GM23338 (cell line): ENCODE measurements around the gene ZKSCAN8. TPM values are rescaled to one million over a fixed set of nuclear protein-coding genes. Genes with fewer than 3 reads are reported as not detected.
A peak's percentile ranks its signal among the peaks of the same experiment; 100 is the strongest.
"Not testable (repeated sequence)": the region's sequence is repeated elsewhere in the genome, so short reads cannot be mapped to it uniquely, and the experiment has no call there.

Source experiments
- ATAC-seq: fragments of 200-7000 bp; cut with Tn5 transposase; 3 replicates; pipeline ENCODE4 v1.9.1; 2020
- DNase-seq: peaks from one replicate; pipeline ENCODE4 v3.0.0-alpha.2; 2015; ENCODE audit warnings: low spot score
- H2AFZ ChIP-seq: fragments of 200-600 bp; sonication (generic); 2 replicates; pipeline ENCODE4 v1.8.0; 2016; ENCODE audit warnings: antibody characterized with exemption, mild to moderate bottlenecking, moderate library complexity
- H3F3A ChIP-seq: fragments of 200-600 bp; sonication (generic); replicated peaks from 2 replicates; pipeline ENCODE4 v1.8.0; 2017; ENCODE audit warnings: antibody characterized with exemption, mixed run types, low read depth
- H3K27ac ChIP-seq: fragments of 200-600 bp; sonication (generic); 2 replicates; pipeline ENCODE4 v1.6.1; 2016; ENCODE audit warnings: low read depth
- H3K27me3 ChIP-seq: fragments of 200-600 bp; sonication (generic); 2 replicates; pipeline ENCODE4 v1.8.0; 2016; ENCODE audit warnings: mild to moderate bottlenecking, mixed run types, moderate library complexity; ENCODE audit not compliant: insufficient read depth
- H3K36me3 ChIP-seq: fragments of 200-600 bp; sonication (generic); 2 replicates; pipeline ENCODE4 v1.8.0; 2016; ENCODE audit warnings: mild to moderate bottlenecking; ENCODE audit not compliant: insufficient read depth
- H3K4me1 ChIP-seq: fragments of 200-600 bp; sonication (generic); 2 replicates; pipeline ENCODE4 v1.8.0; 2016; ENCODE audit warnings: mild to moderate bottlenecking, moderate library complexity; ENCODE audit not compliant: insufficient read depth
- H3K4me2 ChIP-seq: fragments of 200-600 bp; sonication (generic); 2 replicates; pipeline ENCODE4 v1.7.1; 2017; ENCODE audit warnings: mixed run types
- H3K4me3 ChIP-seq: fragments of 200-600 bp; sonication (generic); 2 replicates; pipeline ENCODE4 v1.6.1; 2016; ENCODE audit warnings: mixed run types
- H3K79me2 ChIP-seq: fragments of 200-600 bp; sonication (generic); replicated peaks from 2 replicates; pipeline ENCODE4 v1.8.0; 2017; ENCODE audit warnings: mild to moderate bottlenecking; ENCODE audit not compliant: insufficient read depth
- H3K9me2 ChIP-seq: fragments of 200-600 bp; sonication (generic); 2 replicates; pipeline ENCODE4 v1.8.0; 2017; ENCODE audit not compliant: insufficient read depth
- H4K20me1 ChIP-seq: fragments of 200-600 bp; sonication (generic); replicated peaks from 2 replicates; pipeline ENCODE4 v1.8.0; 2017; ENCODE audit warnings: mild to moderate bottlenecking; ENCODE audit not compliant: insufficient read depth
- H3K27ac Mint-ChIP-seq: 2 replicates; pipeline ENCODE4 v1.8.0; 2020; ENCODE audit warnings: inconsistent platforms, mild to moderate bottlenecking, moderate library complexity, mixed read lengths
- H3K27me3 Mint-ChIP-seq: 3 replicates; pipeline ENCODE4 v1.8.0; 2022; ENCODE audit warnings: low read depth, mild to moderate bottlenecking, moderate library complexity, mixed read lengths, inconsistent platforms; ENCODE audit not compliant: insufficient read depth, poor library complexity
- H3K36me3 Mint-ChIP-seq: 3 replicates; pipeline ENCODE4 v1.8.0; 2021; ENCODE audit warnings: low read depth, mild to moderate bottlenecking, inconsistent platforms, moderate library complexity, mixed read lengths
- H3K4me1 Mint-ChIP-seq: 3 replicates; pipeline ENCODE4 v1.8.0; 2020; ENCODE audit warnings: mild to moderate bottlenecking, inconsistent platforms, mixed read lengths
- H3K4me3 Mint-ChIP-seq: 3 replicates; pipeline ENCODE4 v1.8.0; 2021; ENCODE audit warnings: moderate library complexity, mild to moderate bottlenecking, inconsistent platforms, mixed read lengths
- H3K9me3 Mint-ChIP-seq: 3 replicates; pipeline ENCODE4 v1.8.0; 2020; ENCODE audit warnings: moderate library complexity, mild to moderate bottlenecking, inconsistent platforms, mixed read lengths
- CTCF ChIP-seq, 2 experiments: fragments of 200-600 bp in 1 of 2; sonication (generic) in 1 of 2; conservative IDR thresholded peaks; 2 replicates each; pipeline versions ENCODE4 v1.5.1 to v1.6.1; 2016 to 2017; ENCODE audit warnings: antibody characterized with exemption in 2 of 2, low read depth in 2 of 2, mild to moderate bottlenecking in 2 of 2, moderate library complexity in 1 of 2
- EZH2 ChIP-seq: fragments of 200-600 bp; sonication (generic); IDR thresholded peaks from one replicate; pipeline ENCODE4 v1.8.0; 2017; ENCODE audit warnings: antibody characterized with exemption, mild to moderate bottlenecking, low read depth; ENCODE audit not compliant: unreplicated experiment
- EZH2phosphoT487 ChIP-seq: fragments of 200-600 bp; sonication (generic); IDR thresholded peaks from one replicate; pipeline ENCODE4 v1.8.1; 2018; ENCODE audit warnings: antibody characterized with exemption; ENCODE audit not compliant: unreplicated experiment
- JUNB ChIP-seq: IDR thresholded peaks from one replicate; pipeline ENCODE4 v1.6.1; 2016; ENCODE audit warnings: antibody characterized with exemption; ENCODE audit not compliant: unreplicated experiment
- NANOG ChIP-seq: IDR thresholded peaks from 2 replicates; pipeline ENCODE4 v1.6.1; 2016; ENCODE audit warnings: antibody characterized with exemption, borderline replicate concordance
- ZNF331 ChIP-seq: fragments of 250-450 bp; sonication (Bioruptor Pico); IDR thresholded peaks from 2 replicates; pipeline ENCODE4 v1.5.0; 2020; ENCODE audit warnings: low read depth, mild to moderate bottlenecking, moderate library complexity
- ZNF462 ChIP-seq: fragments of 250-450 bp; sonication (Bioruptor Pico); IDR thresholded peaks from 2 replicates; pipeline ENCODE4 v1.5.0; 2020; ENCODE audit warnings: mild to moderate bottlenecking, moderate library complexity
- polyA plus RNA-seq: library from polyadenylated mRNA; unstranded; fragments of >200 nt; fragmentation: Nextera tagmentation; extraction: Ambion mirVana; gene quantifications from 2 replicates; pipeline ENCODE4 v1.2.1, GENCODE V29; 2016
- total RNA-seq: library from RNA; depleted of rRNA; stranded (reverse); fragments of >200 nt; shearing (Covaris generic); gene quantifications from 2 replicates; pipeline ENCODE4 v1.2.3, GENCODE V29; 2014

Gene ZKSCAN8
- total and polyA plus RNA-seq, 2 experiments from 2014 or later, result 4.2 to 22.6 TPM

DNA sequence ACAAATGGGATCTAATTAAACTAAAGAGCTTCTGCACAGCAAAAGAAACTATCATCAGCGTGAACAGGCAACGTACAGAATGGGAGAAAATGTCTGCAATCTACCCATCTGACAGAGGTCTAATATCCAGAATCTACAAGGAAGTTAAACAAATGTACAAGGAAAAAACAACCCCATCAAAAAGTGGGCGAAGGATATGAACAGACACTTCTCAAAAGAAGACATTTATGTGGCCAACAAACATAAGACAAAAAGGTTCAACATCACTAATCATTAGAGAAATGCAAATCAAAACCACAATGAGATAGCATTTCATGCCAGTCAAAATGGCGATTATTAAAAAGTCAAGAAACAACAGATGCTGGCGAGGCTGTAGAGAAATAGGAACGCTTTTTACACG is 39.5 kb upstream of the ZKSCAN8 start:
- ATAC-seq, H3K4me3 Mint-ChIP-seq, H3F3A ChIP-seq, DNase-seq, H3K36me3 ChIP-seq, H3K4me2 ChIP-seq, H3K4me1 ChIP-seq, H3K27ac ChIP-seq, H3K27ac Mint-ChIP-seq, H3K79me2 ChIP-seq, H2AFZ ChIP-seq, H3K9me2 ChIP-seq, H3K36me3 Mint-ChIP-seq, H4K20me1 ChIP-seq, H3K4me3 ChIP-seq, H3K4me1 Mint-ChIP-seq: not testable (repeated sequence)
- H3K27me3 ChIP-seq, result peaks cover 16% of the 10 kb centered on the region; the same call in 1 of the 2 replicates
- H3K9me3 Mint-ChIP-seq, result peaks cover 16% of the 10 kb centered on the region; the same call in 2 of the 3 replicates
- H3K27me3 Mint-ChIP-seq, result peaks cover 13% of the 10 kb centered on the region

DNA sequence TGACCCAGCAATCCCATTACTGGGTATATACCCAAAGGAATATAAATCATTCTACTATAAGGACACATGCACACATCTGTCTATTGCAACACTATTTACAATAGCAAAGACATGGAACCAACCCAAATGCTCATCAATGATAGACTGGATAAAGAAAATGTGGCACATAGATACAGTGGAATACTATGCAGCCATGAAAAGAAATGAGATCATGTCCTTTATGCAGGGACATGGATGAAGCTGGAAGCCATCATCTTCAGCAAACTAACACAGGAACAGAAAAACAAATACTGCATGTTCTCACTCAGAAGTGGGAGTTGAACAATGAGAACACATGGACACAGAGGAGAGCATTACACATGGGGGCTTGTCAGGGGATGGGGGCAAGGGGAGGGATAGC is 39.0 kb upstream of the ZKSCAN8 start:
- not testable (repeated sequence) for H3K4me1 ChIP-seq, H3K27ac Mint-ChIP-seq, H2AFZ ChIP-seq, DNase-seq, H3K36me3 Mint-ChIP-seq, H3K36me3 ChIP-seq, H3K4me1 Mint-ChIP-seq, H3K27ac ChIP-seq, H3K4me3 Mint-ChIP-seq, H3K4me2 ChIP-seq, H3F3A ChIP-seq, H3K4me3 ChIP-seq, H4K20me1 ChIP-seq, H3K79me2 ChIP-seq, H3K9me2 ChIP-seq, ATAC-seq
- peaks cover 16% of the 10 kb centered on the region; the same call in 1 of the 2 replicates for H3K27me3 ChIP-seq
- peaks cover 13% of the 10 kb centered on the region for H3K27me3 Mint-ChIP-seq
- H3K9me3 Mint-ChIP-seq, result peaks cover 11% of the 10 kb centered on the region; the same call in 2 of the 3 replicates

- ATAC-seq, result peak; percentile 99
- H3K27ac ChIP-seq, result no peak overlapping the region
- H3K27me3 ChIP-seq, result peaks cover 19% of the 10 kb centered on the region; the same call in 1 of the 2 replicates
- H3F3A ChIP-seq, result no peaks in the 10 kb centered on the region
- H3K9me2 ChIP-seq, result no peaks in the 10 kb centered on the region
- H3K36me3 Mint-ChIP-seq, result no peaks in the 10 kb centered on the region
- no peaks in the 10 kb centered on the region for H3K79me2 ChIP-seq
- H3K27ac Mint-ChIP-seq, result peak overlapping the region; percentile 84
- H3K4me3 Mint-ChIP-seq, result peak overlapping the region; percentile 76
- H4K20me1 ChIP-seq, result no peaks in the 10 kb centered on the region
- peak overlapping the region; percentile 89 for H3K4me3 ChIP-seq
- DNase-seq, result peak; percentile 95
- H3K4me1 Mint-ChIP-seq, result no peaks in the 10 kb centered on the region
- H2AFZ ChIP-seq, result peak overlapping the region; percentile 98
- no peaks in the 10 kb centered on the region for H3K4me1 ChIP-seq
- H3K27me3 Mint-ChIP-seq, result peaks cover 11% of the 10 kb centered on the region
- H3K4me2 ChIP-seq, result peak overlapping the region; percentile 94
- H3K9me3 Mint-ChIP-seq, result no peaks in the 10 kb centered on the region; the same call in 1 of the 3 replicates
- no peaks in the 10 kb centered on the region for H3K36me3 ChIP-seq
- no peak for TF ChIP-seq EZH2phosphoT487
- TF ChIP-seq EZH2, result no peak
- peak; percentile 36 to 48 for TF ChIP-seq CTCF (conservative IDR thresholded peaks at IDR 0.05; ENCODE audit: low read depth in 2 of 2)
- no peak for TF ChIP-seq ZNF462
- no peak for TF ChIP-seq NANOG
- no peak for TF ChIP-seq JUNB
- no peak for TF ChIP-seq ZNF331 (CRISPR knock-in tag)
Measured at GRCh38 chr6:28104392-28105244, 37.1 kb upstream of the ZKSCAN8 start.
